ENCODE data around the gene APOBEC3B.

- TF ChIP-seq CTCF (IDR thresholded peaks at IDR 0.05; ENCODE audit: extremely low read depth in 1 of 2, insufficient read depth in 1 of 2, low read depth in 1 of 2, low read length in 2 of 2) (no peak), POLR2AphosphoS5 (IDR thresholded peaks at IDR 0.05; ENCODE audit: insufficient read depth, low read depth, low read length) (no peak), MAX (IDR thresholded peaks at IDR 0.05; ENCODE audit: insufficient read depth, insufficient read length) (no peak), POLR2A (IDR thresholded peaks at IDR 0.05; ENCODE audit: low read depth, low read length) (no peak), EZH2 (IDR thresholded peaks at IDR 0.05; ENCODE audit: borderline replicate concordance, low read depth, low read length, severe bottlenecking) (no peak), MYC (IDR thresholded peaks at IDR 0.05; ENCODE audit: low read depth, low read length) (no peak)
These were observed 10.9 kb upstream of the APOBEC3B start for GRCh38 chr22:38971202-38971601.
